ENCODE results near the gene TRMT112.

GRCh38 chr11:64275841-64276240 is 41.5 kb downstream of the TRMT112 start:
- TF ChIP-seq CTCF (IDR thresholded peaks at IDR 0.05; ENCODE audit: low read depth, low read length, missing input control) (no peak), TAF1 (conservative IDR thresholded peaks at IDR 0.05) (no peak), JUND (IDR thresholded peaks at IDR 0.05) (no peak), REST (IDR thresholded peaks at IDR 0.05) (no peak), GABPA (IDR thresholded peaks at IDR 0.05 in 1 of 2, conservative IDR thresholded peaks at IDR 0.05 in 1 of 2) (no peak), MAX (IDR thresholded peaks at IDR 0.05) (no peak), YY1 (IDR thresholded peaks at IDR 0.05) (no peak), RAD21 (IDR thresholded peaks at IDR 0.05) (no peak), ATF3 (IDR thresholded peaks at IDR 0.05) (no peak), FOXA1 (IDR thresholded peaks at IDR 0.05) (no peak)

Data from liver (tissue), 3 donors.